Upper lobe of left lung (tissue), 6 donors: ENCODE data around the gene HHAT. TPM values are rescaled to one million over a fixed set of nuclear protein-coding genes. Genes with fewer than 3 reads are reported as not detected.

Experiments
- ATAC-seq, 2 donors: fragments of 200-7000 bp; cut with Tn5 transposase; one replicate each; pipeline ENCODE4 v1.9.1; 2022; ENCODE audit warnings: mild to moderate bottlenecking in 2 of 2, moderate library complexity in 2 of 2; ENCODE audit not compliant: low FRiP score in 2 of 2
- DNase-seq, 2 donors: peaks; one replicate each; pipeline ENCODE4 v3.0.0-alpha.2; 2019 to 2020
- H3K27ac ChIP-seq, 4 donors: fragments of 200-600 bp; sonication (generic); one replicate each; pipeline ENCODE4 v1.5.1; 2016 to 2019
- H3K27me3 ChIP-seq, 4 donors: fragments of 200-600 bp; sonication (generic); one replicate each; pipeline ENCODE4 v1.5.1; 2017 to 2019
- H3K36me3 ChIP-seq, 4 donors: fragments of 200-600 bp; sonication (generic); one replicate each; pipeline ENCODE4 v1.5.1; 2016 to 2019
- H3K4me1 ChIP-seq, 4 donors: fragments of 200-600 bp; sonication (generic); one replicate each; pipeline ENCODE4 v1.5.1; 2018 to 2019
- H3K4me3 ChIP-seq, 4 donors: fragments of 200-600 bp; sonication (generic); one replicate each; pipeline ENCODE4 v1.5.1; 2017 to 2019; ENCODE audit warnings: mild to moderate bottlenecking in 2 of 4, moderate library complexity in 1 of 4
- H3K9me3 ChIP-seq, 4 donors: fragments of 200-600 bp; sonication (generic); one replicate each; pipeline ENCODE4 v1.5.1; 2018 to 2019
- EP300 ChIP-seq, 4 donors: sonication (generic); formaldehyde crosslinking; IDR thresholded peaks; one replicate each; pipeline ENCODE4 v1.5.1; 2017; ENCODE audit warnings: antibody characterized with exemption in 4 of 4, control low read depth in 2 of 4
- POLR2A ChIP-seq, 4 donors: fragments of 450-650 bp; IDR thresholded peaks; one replicate each; pipeline ENCODE4 v1.5.1; 2016 to 2017; ENCODE audit warnings: antibody characterized with exemption in 4 of 4, mild to moderate bottlenecking in 2 of 4
- POLR2AphosphoS5 ChIP-seq, 2 donors: sonication (generic); formaldehyde crosslinking; IDR thresholded peaks; one replicate each; pipeline ENCODE4 v1.5.1; 2017; ENCODE audit warnings: antibody characterized with exemption in 2 of 2
- WGBS, 2 donors: methylation state at CpG; one replicate each; pipeline ENCODE4 v1.1.5; 2017 to 2018; 5-methylcytosine and 5-hydroxymethylcytosine counted together
- small RNA-seq, 4 donors: library from RNA; depleted of rRNA; stranded (forward); fragments of <200 nt; gene quantifications; one replicate each; pipeline ENCODE3, GENCODE V24; 2016
- total RNA-seq, 6 donors: library from RNA; depleted of rRNA in 4 of 6; stranded (reverse); fragments of >200 nt in 4 of 6; gene quantifications; one replicate each; pipeline versions ENCODE4 v1.1.0 to v1.2.1, GENCODE V29; 2016 to 2021
- TF ChIP-seq, protein P1 (sequence below), 6 experiments: fragments of 450-650 bp in 4 of 6; fragments of 200-600 bp in 2 of 6; sonication (generic) in 2 of 6; IDR thresholded peaks; one replicate each; pipeline ENCODE4 v1.5.1; 2016 to 2019; ENCODE audit warnings: antibody characterized with exemption in 6 of 6
- donor health status: DM: no; HTN: no; CAD: no; lungs with moderate emphysema.
- donor health status: DM: no; HTN: yes; CAD: no; lungs with severe emphysema.

The HHAT gene
- total RNA-seq, 6 donors from 2014 or later = 4.6 to 8.1 (median 5.7) TPM

- DNase-seq (no peak), ATAC-seq (no peak)
- TF ChIP-seq, protein P1, sequence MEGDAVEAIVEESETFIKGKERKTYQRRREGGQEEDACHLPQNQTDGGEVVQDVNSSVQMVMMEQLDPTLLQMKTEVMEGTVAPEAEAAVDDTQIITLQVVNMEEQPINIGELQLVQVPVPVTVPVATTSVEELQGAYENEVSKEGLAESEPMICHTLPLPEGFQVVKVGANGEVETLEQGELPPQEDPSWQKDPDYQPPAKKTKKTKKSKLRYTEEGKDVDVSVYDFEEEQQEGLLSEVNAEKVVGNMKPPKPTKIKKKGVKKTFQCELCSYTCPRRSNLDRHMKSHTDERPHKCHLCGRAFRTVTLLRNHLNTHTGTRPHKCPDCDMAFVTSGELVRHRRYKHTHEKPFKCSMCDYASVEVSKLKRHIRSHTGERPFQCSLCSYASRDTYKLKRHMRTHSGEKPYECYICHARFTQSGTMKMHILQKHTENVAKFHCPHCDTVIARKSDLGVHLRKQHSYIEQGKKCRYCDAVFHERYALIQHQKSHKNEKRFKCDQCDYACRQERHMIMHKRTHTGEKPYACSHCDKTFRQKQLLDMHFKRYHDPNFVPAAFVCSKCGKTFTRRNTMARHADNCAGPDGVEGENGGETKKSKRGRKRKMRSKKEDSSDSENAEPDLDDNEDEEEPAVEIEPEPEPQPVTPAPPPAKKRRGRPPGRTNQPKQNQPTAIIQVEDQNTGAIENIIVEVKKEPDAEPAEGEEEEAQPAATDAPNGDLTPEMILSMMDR (IDR thresholded peaks at IDR 0.05) = no peak
- no peak for TF ChIP-seq POLR2AphosphoS5 (IDR thresholded peaks at IDR 0.05)
- TF ChIP-seq POLR2A (IDR thresholded peaks at IDR 0.05) = no peak
- no peak for TF ChIP-seq EP300 (IDR thresholded peaks at IDR 0.05)
- Histone ChIP-seq H3K27ac (no peak overlapping the region), H3K27me3 (no peaks in the 10 kb centered on the region), H3K9me3 (no peaks in the 10 kb centered on the region), H3K36me3 (no peaks in the 10 kb centered on the region), H3K4me1 (no peaks in the 10 kb centered on the region), H3K4me3 (no peak overlapping the region)
- 32% methylated on average over 1 of the region's 1 CpG for WGBS, 2 donors
Observed at GRCh38 chr1:210722410-210723081, 393.8 kb downstream of the HHAT start.

GRCh38 chr1:210723646-210724045 lies 394.9 kb downstream of the HHAT start:
- 23 to 42% methylated on average over 4 of the region's 4 CpGs for WGBS, 2 donors
- H3K36me3 ChIP-seq = no peaks in the 10 kb centered on the region
- no peaks in the 10 kb centered on the region for H3K4me1 ChIP-seq
- ATAC-seq (no peak), DNase-seq (no peak)
- no peak overlapping the region for H3K4me3 ChIP-seq
- H3K9me3 ChIP-seq = no peaks in the 10 kb centered on the region
- no peak overlapping the region for H3K27ac ChIP-seq
- H3K27me3 ChIP-seq = no peaks in the 10 kb centered on the region
- no peak for TF ChIP-seq EP300 (IDR thresholded peaks at IDR 0.05)
- no peak for TF ChIP-seq POLR2A (IDR thresholded peaks at IDR 0.05)
- TF ChIP-seq, protein P1 (IDR thresholded peaks at IDR 0.05) = no peak
- no peak for TF ChIP-seq POLR2AphosphoS5 (IDR thresholded peaks at IDR 0.05)

GRCh38 chr1:210724768-210725167 lies 396.1 kb downstream of the HHAT start:
- ATAC-seq (no peak), DNase-seq (no peak)
- Histone ChIP-seq H3K4me1 (no peaks in the 10 kb centered on the region), H3K27me3 (no peaks in the 10 kb centered on the region), H3K27ac (no peak overlapping the region), H3K9me3 (no peaks in the 10 kb centered on the region), H3K4me3 (no peak overlapping the region), H3K36me3 (no peaks in the 10 kb centered on the region)
- TF ChIP-seq, protein P1 (IDR thresholded peaks at IDR 0.05) = no peak
- TF ChIP-seq EP300 (IDR thresholded peaks at IDR 0.05) (no peak), POLR2AphosphoS5 (IDR thresholded peaks at IDR 0.05) (no peak), POLR2A (IDR thresholded peaks at IDR 0.05) (no peak)
- WGBS, 2 donors = 85 to 86% methylated on average over 2 of the region's 2 CpGs

Small RNA genes within 50 kb of the gene (small RNA-seq; reads per million reads assigned to genes)
- gene RNU5A-8P = 0.14 to 6.3 (median 0.46) reads per million in 4 donors

Other genes with a start within 250 kb of the HHAT start
- 10 to 100 TPM in 1 of 6 donors, 1 to 10 TPM in 5; 2.0 to 11.5 (median 5.5) TPM for gene SERTAD4, start 96.1 kb upstream of the HHAT start, total RNA-seq